Astrocyte (in vitro differentiated cells and primary cell): ENCODE measurements around the gene METTL8. TPM values are rescaled to one million over a fixed set of nuclear protein-coding genes. Genes with fewer than 3 reads are reported as not detected.

ENCODE experiments used
- DNase-seq: peaks from one replicate; pipeline ENCODE4 v3.0.0-alpha.2; 2010; ENCODE audit warnings: low read depth
- FAIRE-seq: peaks from 2 replicates; lab custom pipeline; 2011; peaks lifted over from hg19 to GRCh38; lab: Jason Lieb, UNC
- H2AFZ ChIP-seq: 2 replicates; pipeline ENCODE4 v1.6.0; 2012; ENCODE audit warnings: low read depth, low read length, inconsistent platforms
- H3K27ac ChIP-seq: 2 replicates; pipeline ENCODE4 v1.5.1; 2011; ENCODE audit warnings: low read depth, low read length, inconsistent platforms
- H3K27me3 ChIP-seq: 2 replicates; pipeline ENCODE4 v1.6.0; 2011; ENCODE audit warnings: low read length, inconsistent platforms; ENCODE audit not compliant: insufficient read depth
- H3K36me3 ChIP-seq: 2 replicates; pipeline ENCODE4 v1.5.1; 2011; ENCODE audit warnings: low read length, inconsistent platforms; ENCODE audit not compliant: insufficient read depth
- H3K4me1 ChIP-seq: 2 replicates; pipeline ENCODE4 v1.5.1; 2011; ENCODE audit warnings: low read length, inconsistent platforms; ENCODE audit not compliant: insufficient read depth
- H3K4me2 ChIP-seq: 2 replicates; pipeline ENCODE4 v1.6.0; 2012; ENCODE audit warnings: low read length, inconsistent platforms
- H3K4me3 ChIP-seq: 2 replicates; pipeline ENCODE4 v1.5.1; 2011; ENCODE audit warnings: low read depth, mild to moderate bottlenecking, low read length, inconsistent platforms; ENCODE audit not compliant: insufficient read depth
- H3K79me2 ChIP-seq: 2 replicates; pipeline ENCODE4 v1.6.0; 2012; ENCODE audit warnings: mild to moderate bottlenecking, low read length, inconsistent platforms; ENCODE audit not compliant: insufficient read depth
- H3K9ac ChIP-seq: 2 replicates; pipeline ENCODE4 v1.6.0; 2012; ENCODE audit warnings: mild to moderate bottlenecking, low read length, inconsistent platforms
- H3K9me3 ChIP-seq: 2 replicates; pipeline ENCODE4 v1.5.1; 2012; ENCODE audit warnings: low read depth, mild to moderate bottlenecking, low read length, inconsistent platforms; ENCODE audit not compliant: insufficient read depth
- H4K20me1 ChIP-seq: 2 replicates; pipeline ENCODE4 v1.6.0; 2012; ENCODE audit warnings: low read length, inconsistent platforms; ENCODE audit not compliant: insufficient read depth
- H3K27ac Mint-ChIP-seq: one replicate; pipeline ENCODE4 v1.8.0; 2021; ENCODE audit warnings: mild to moderate bottlenecking, mixed read lengths; ENCODE audit not compliant: unreplicated experiment
- H3K27me3 Mint-ChIP-seq: one replicate; pipeline ENCODE4 v1.8.0; 2021; ENCODE audit warnings: low read depth, mixed read lengths; ENCODE audit not compliant: unreplicated experiment
- H3K36me3 Mint-ChIP-seq: one replicate; pipeline ENCODE4 v1.8.0; 2021; ENCODE audit warnings: low read depth, mixed read lengths; ENCODE audit not compliant: unreplicated experiment
- H3K4me1 Mint-ChIP-seq: one replicate; pipeline ENCODE4 v1.8.0; 2021; ENCODE audit warnings: low read depth, mixed read lengths; ENCODE audit not compliant: unreplicated experiment
- H3K4me3 Mint-ChIP-seq: one replicate; pipeline ENCODE4 v1.8.0; 2021; ENCODE audit warnings: mild to moderate bottlenecking, moderate library complexity, mixed read lengths; ENCODE audit not compliant: unreplicated experiment
- H3K9me3 Mint-ChIP-seq: one replicate; pipeline ENCODE4 v1.8.0; 2021; ENCODE audit warnings: mild to moderate bottlenecking, mixed read lengths; ENCODE audit not compliant: unreplicated experiment
- CTCF ChIP-seq: IDR thresholded peaks from 2 replicates; pipeline ENCODE4 v1.5.1; 2011; ENCODE audit warnings: low read depth, mild to moderate bottlenecking, inconsistent platforms, low read length, moderate library complexity; ENCODE audit not compliant: insufficient read depth
- EZH2 ChIP-seq: IDR thresholded peaks from 2 replicates; pipeline ENCODE4 v1.6.1; 2012; ENCODE audit warnings: mild to moderate bottlenecking, low read length, inconsistent platforms; ENCODE audit not compliant: insufficient read depth
- total RNA-seq: library from RNA; stranded (reverse); gene quantifications from 2 replicates; pipeline ENCODE4 v1.2.1, GENCODE V29; 2021

METTL8 gene
- total RNA-seq, 1 donor from 2014 or later: 40.4 TPM

GRCh38 chr2:171478345-171478744, 44.6 kb upstream of the METTL8 start:
- H3K27me3 Mint-ChIP-seq: no peaks in the 10 kb centered on the region
- no peak overlapping the region for H3K27ac Mint-ChIP-seq
- H4K20me1 ChIP-seq: no peaks in the 10 kb centered on the region
- no peak overlapping the region for H3K4me3 ChIP-seq
- DNase-seq (peak; percentile 71), FAIRE-seq (peak; percentile 34)
- H3K36me3 Mint-ChIP-seq: peaks cover 10% of the 10 kb centered on the region
- TF ChIP-seq CTCF (no peak), EZH2 (no peak)
- H3K9me3 Mint-ChIP-seq: no peaks in the 10 kb centered on the region
- no peaks in the 10 kb centered on the region for H3K27me3 ChIP-seq
- peaks cover 25% of the 10 kb centered on the region for H3K4me1 Mint-ChIP-seq
- H3K4me1 ChIP-seq: no peaks in the 10 kb centered on the region
- H3K27ac ChIP-seq: no peak overlapping the region
- peak overlapping the region; percentile 27 for H3K4me2 ChIP-seq
- H2AFZ ChIP-seq: no peak overlapping the region
- H3K9me3 ChIP-seq: no peaks in the 10 kb centered on the region
- no peaks in the 10 kb centered on the region for H3K79me2 ChIP-seq
- H3K36me3 ChIP-seq: peaks cover 6% of the 10 kb centered on the region
- H3K4me3 Mint-ChIP-seq: no peak overlapping the region
- no peak overlapping the region for H3K9ac ChIP-seq

- H3K9me3 Mint-ChIP-seq: no peaks in the 10 kb centered on the region
- Histone ChIP-seq H3K27ac (no peak overlapping the region), H3K9me3 (no peaks in the 10 kb centered on the region), H3K27me3 (no peaks in the 10 kb centered on the region), H3K4me3 (no peak overlapping the region), H3K79me2 (no peaks in the 10 kb centered on the region), H3K9ac (no peak overlapping the region), H3K4me1 (no peaks in the 10 kb centered on the region), H3K36me3 (peaks cover 2% of the 10 kb centered on the region), H3K4me2 (no peak overlapping the region), H2AFZ (no peak overlapping the region), H4K20me1 (no peaks in the 10 kb centered on the region)
- DNase-seq: no peak
- no peak for TF ChIP-seq CTCF
- TF ChIP-seq EZH2: no peak
- H3K27me3 Mint-ChIP-seq: no peaks in the 10 kb centered on the region
- H3K27ac Mint-ChIP-seq: no peak overlapping the region
- FAIRE-seq: no peak
- H3K36me3 Mint-ChIP-seq: peaks cover 7% of the 10 kb centered on the region
- H3K4me3 Mint-ChIP-seq: no peak overlapping the region
- H3K4me1 Mint-ChIP-seq: peaks cover 6% of the 10 kb centered on the region
These were observed 42.2 kb upstream of the METTL8 start for GRCh38 chr2:171475979-171476378.

GRCh38 chr2:171470129-171470528, 36.3 kb upstream of the METTL8 start:
- Mint-ChIP-seq H3K4me1 (peaks cover 10% of the 10 kb centered on the region), H3K36me3 (peaks cover 14% of the 10 kb centered on the region), H3K27ac (no peak overlapping the region), H3K4me3 (no peak overlapping the region), H3K9me3 (no peaks in the 10 kb centered on the region), H3K27me3 (no peaks in the 10 kb centered on the region)
- Histone ChIP-seq H3K4me2 (no peak overlapping the region), H3K4me3 (no peak overlapping the region), H3K27ac (no peak overlapping the region), H3K9ac (no peak overlapping the region), H2AFZ (no peak overlapping the region), H3K79me2 (no peaks in the 10 kb centered on the region), H3K9me3 (no peaks in the 10 kb centered on the region), H3K27me3 (no peaks in the 10 kb centered on the region), H3K4me1 (no peaks in the 10 kb centered on the region), H4K20me1 (no peaks in the 10 kb centered on the region), H3K36me3 (peaks cover 2% of the 10 kb centered on the region)
- no peak for DNase-seq
- TF ChIP-seq CTCF: no peak
- no peak for TF ChIP-seq EZH2
- no peak for FAIRE-seq
